K562 (cell line): ENCODE measurements around the gene PLXDC1.

Source experiments
- GABPA ChIP-seq: fragments of 200-800 bp; sonication (Bioruptor generic); conservative IDR thresholded peaks from 2 replicates; pipeline ENCODE4 v1.6.1; 2016; ENCODE audit warnings: low read depth, missing genetic modification characterization, missing compliant biosample characterization
- HNRNPK ChIP-seq: fragments of 200-400 bp; formaldehyde crosslinking; IDR thresholded peaks from one replicate; pipeline ENCODE4 v1.6.1; 2018; ENCODE audit warnings: mild to moderate bottlenecking, low read depth, low read length; ENCODE audit not compliant: poor library complexity, severe bottlenecking
- NFE2 ChIP-seq: IDR thresholded peaks from 2 replicates; pipeline ENCODE4 v1.6.1; 2014; ENCODE audit warnings: antibody characterized with exemption, low read depth
- RBM22 ChIP-seq: fragments of 200-400 bp; formaldehyde crosslinking; IDR thresholded peaks from 2 replicates; pipeline ENCODE4 v1.6.1; 2018; ENCODE audit warnings: low read length, low read depth; ENCODE audit not compliant: poor library complexity, severe bottlenecking
- TEAD4 ChIP-seq, 2 experiments: sonication (generic) in 1 of 2; formaldehyde crosslinking in 1 of 2; IDR thresholded peaks; 2 replicates each; pipeline versions ENCODE4 v1.6.1 to v1.8.0; 2012 to 2022; ENCODE audit warnings: borderline replicate concordance in 1 of 2, inconsistent platforms in 1 of 2, low read length in 1 of 2, mild to moderate bottlenecking in 1 of 2, missing genetic modification reagents in 1 of 2
- ZZZ3 ChIP-seq: fragments of 450-650 bp; IDR thresholded peaks from 2 replicates; pipeline ENCODE4 v1.6.1; 2016; ENCODE audit warnings: antibody characterized with exemption, mild to moderate bottlenecking, moderate library complexity
- TF ChIP-seq, protein P1 (sequence below), 3 experiments: IDR thresholded peaks in 2 of 3; conservative IDR thresholded peaks in 1 of 3; 2 replicates each; pipeline ENCODE4 v1.5.1; 2011 to 2012; ENCODE audit warnings: low read length in 3 of 3, mild to moderate bottlenecking in 3 of 3, control low read depth in 2 of 3, improper control_type of control experiment in 1 of 3, inconsistent platforms in 1 of 3, low read depth in 1 of 3, mixed read lengths in 1 of 3, moderate library complexity in 1 of 3; ENCODE audit not compliant: insufficient read depth in 2 of 3
- TF ChIP-seq, protein P2 (sequence below), 2 experiments: fragments of 450-650 bp in 1 of 2; sonication (generic) in 1 of 2; formaldehyde crosslinking in 1 of 2; IDR thresholded peaks; 2 replicates each; pipeline versions ENCODE4 v1.7.1 to v1.9.0; 2016 to 2022; ENCODE audit warnings: inconsistent platforms in 1 of 2, mild to moderate bottlenecking in 1 of 2, missing genetic modification reagents in 1 of 2
- TF ChIP-seq, protein P3 (sequence below): sonication (generic); formaldehyde crosslinking; IDR thresholded peaks from 2 replicates; pipeline ENCODE4 v1.8.0; 2022; ENCODE audit warnings: missing genetic modification reagents, mild to moderate bottlenecking, borderline replicate concordance

DNA sequence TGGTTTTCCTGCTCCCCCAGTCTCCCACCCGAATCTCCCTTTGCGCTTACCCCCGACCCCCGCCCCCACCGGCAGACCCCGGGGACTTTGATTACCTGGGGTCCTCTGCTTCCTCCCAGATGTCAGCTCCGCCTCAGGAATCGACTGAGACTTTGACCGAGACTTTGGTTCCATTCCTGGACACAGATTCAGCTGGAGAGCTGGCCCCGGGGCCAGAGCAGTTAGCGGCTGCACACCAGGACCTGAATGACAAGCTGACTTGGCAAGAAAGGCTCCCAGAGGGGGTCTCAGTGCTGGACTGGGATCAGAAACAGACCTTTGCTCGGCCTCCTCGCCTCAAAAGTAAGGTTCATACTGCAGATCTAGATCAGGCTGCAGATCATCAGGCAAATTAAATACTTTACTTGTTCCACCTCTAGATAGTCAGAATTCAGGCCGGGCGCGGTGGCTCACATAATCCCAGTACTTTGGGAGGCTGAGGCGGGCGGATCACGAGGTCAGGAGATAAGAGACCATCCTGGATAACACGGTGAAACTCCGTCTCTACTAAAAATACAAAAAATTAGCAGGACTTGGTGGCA, 123.9 kb downstream of the PLXDC1 start:
- TF ChIP-seq, protein P1, sequence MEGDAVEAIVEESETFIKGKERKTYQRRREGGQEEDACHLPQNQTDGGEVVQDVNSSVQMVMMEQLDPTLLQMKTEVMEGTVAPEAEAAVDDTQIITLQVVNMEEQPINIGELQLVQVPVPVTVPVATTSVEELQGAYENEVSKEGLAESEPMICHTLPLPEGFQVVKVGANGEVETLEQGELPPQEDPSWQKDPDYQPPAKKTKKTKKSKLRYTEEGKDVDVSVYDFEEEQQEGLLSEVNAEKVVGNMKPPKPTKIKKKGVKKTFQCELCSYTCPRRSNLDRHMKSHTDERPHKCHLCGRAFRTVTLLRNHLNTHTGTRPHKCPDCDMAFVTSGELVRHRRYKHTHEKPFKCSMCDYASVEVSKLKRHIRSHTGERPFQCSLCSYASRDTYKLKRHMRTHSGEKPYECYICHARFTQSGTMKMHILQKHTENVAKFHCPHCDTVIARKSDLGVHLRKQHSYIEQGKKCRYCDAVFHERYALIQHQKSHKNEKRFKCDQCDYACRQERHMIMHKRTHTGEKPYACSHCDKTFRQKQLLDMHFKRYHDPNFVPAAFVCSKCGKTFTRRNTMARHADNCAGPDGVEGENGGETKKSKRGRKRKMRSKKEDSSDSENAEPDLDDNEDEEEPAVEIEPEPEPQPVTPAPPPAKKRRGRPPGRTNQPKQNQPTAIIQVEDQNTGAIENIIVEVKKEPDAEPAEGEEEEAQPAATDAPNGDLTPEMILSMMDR (IDR thresholded peaks at IDR 0.05 in 2 of 3, conservative IDR thresholded peaks at IDR 0.05 in 1 of 3; ENCODE audit: insufficient read depth in 2 of 3, low read depth in 1 of 3, low read length in 3 of 3), result no peak
- TF ChIP-seq, protein P2, sequence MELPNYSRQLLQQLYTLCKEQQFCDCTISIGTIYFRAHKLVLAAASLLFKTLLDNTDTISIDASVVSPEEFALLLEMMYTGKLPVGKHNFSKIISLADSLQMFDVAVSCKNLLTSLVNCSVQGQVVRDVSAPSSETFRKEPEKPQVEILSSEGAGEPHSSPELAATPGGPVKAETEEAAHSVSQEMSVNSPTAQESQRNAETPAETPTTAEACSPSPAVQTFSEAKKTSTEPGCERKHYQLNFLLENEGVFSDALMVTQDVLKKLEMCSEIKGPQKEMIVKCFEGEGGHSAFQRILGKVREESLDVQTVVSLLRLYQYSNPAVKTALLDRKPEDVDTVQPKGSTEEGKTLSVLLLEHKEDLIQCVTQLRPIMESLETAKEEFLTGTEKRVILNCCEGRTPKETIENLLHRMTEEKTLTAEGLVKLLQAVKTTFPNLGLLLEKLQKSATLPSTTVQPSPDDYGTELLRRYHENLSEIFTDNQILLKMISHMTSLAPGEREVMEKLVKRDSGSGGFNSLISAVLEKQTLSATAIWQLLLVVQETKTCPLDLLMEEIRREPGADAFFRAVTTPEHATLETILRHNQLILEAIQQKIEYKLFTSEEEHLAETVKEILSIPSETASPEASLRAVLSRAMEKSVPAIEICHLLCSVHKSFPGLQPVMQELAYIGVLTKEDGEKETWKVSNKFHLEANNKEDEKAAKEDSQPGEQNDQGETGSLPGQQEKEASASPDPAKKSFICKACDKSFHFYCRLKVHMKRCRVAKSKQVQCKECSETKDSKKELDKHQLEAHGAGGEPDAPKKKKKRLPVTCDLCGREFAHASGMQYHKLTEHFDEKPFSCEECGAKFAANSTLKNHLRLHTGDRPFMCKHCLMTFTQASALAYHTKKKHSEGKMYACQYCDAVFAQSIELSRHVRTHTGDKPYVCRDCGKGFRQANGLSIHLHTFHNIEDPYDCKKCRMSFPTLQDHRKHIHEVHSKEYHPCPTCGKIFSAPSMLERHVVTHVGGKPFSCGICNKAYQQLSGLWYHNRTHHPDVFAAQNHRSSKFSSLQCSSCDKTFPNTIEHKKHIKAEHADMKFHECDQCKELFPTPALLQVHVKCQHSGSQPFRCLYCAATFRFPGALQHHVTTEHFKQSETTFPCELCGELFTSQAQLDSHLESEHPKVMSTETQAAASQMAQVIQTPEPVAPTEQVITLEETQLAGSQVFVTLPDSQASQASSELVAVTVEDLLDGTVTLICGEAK (IDR thresholded peaks at IDR 0.05), result no peak
- TF ChIP-seq, protein P2 (CRISPR knock-in tag; IDR thresholded peaks at IDR 0.05), result no peak
- TF ChIP-seq NFE2 (no peak), RBM22 (no peak), ZZZ3 (no peak), HNRNPK (no peak), GABPA (tag) (no peak), TEAD4 (IDR thresholded peaks at IDR 0.05; ENCODE audit: low read length) (no peak), TEAD4 (CRISPR knock-in tag; IDR thresholded peaks at IDR 0.05; ENCODE audit: borderline replicate concordance) (no peak)
- TF ChIP-seq, protein P3, sequence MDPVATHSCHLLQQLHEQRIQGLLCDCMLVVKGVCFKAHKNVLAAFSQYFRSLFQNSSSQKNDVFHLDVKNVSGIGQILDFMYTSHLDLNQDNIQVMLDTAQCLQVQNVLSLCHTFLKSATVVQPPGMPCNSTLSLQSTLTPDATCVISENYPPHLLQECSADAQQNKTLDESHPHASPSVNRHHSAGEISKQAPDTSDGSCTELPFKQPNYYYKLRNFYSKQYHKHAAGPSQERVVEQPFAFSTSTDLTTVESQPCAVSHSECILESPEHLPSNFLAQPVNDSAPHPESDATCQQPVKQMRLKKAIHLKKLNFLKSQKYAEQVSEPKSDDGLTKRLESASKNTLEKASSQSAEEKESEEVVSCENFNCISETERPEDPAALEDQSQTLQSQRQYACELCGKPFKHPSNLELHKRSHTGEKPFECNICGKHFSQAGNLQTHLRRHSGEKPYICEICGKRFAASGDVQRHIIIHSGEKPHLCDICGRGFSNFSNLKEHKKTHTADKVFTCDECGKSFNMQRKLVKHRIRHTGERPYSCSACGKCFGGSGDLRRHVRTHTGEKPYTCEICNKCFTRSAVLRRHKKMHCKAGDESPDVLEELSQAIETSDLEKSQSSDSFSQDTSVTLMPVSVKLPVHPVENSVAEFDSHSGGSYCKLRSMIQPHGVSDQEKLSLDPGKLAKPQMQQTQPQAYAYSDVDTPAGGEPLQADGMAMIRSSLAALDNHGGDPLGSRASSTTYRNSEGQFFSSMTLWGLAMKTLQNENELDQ (CRISPR knock-in tag), result no peak
